OCI-LY3 (cell line): ENCODE data around the gene SYNE2.

Experiments
- H2AFZ ChIP-seq: fragments of 200-600, 300-600 bp; shearing (Covaris generic); 2 replicates; pipeline ENCODE4 v1.6.0; 2014; ENCODE audit warnings: antibody characterized with exemption, low read depth, low read length
- H3K27ac ChIP-seq: fragments of 200-600, 300-600 bp; sonication (generic); 2 replicates; pipeline ENCODE4 v1.5.1; 2014; ENCODE audit warnings: mild to moderate bottlenecking, low read length, moderate library complexity, mixed read lengths
- H3K27me3 ChIP-seq: fragments of 200-600, 300-600 bp; sonication (generic); 2 replicates; pipeline ENCODE4 v1.6.1; 2014; ENCODE audit warnings: low read depth, low read length, mixed read lengths
- H3K36me3 ChIP-seq: fragments of 200-600, 300-600 bp; sonication (generic); replicated peaks from 2 replicates; pipeline ENCODE3; 2014; ENCODE audit warnings: low read depth, low read length, mixed read lengths
- H3K4me1 ChIP-seq: fragments of 300-600, 200-600 bp; sonication (generic); 2 replicates; pipeline ENCODE4 v1.6.1; 2014; ENCODE audit warnings: low read length, mixed read lengths
- H3K4me2 ChIP-seq: fragments of 200-600, 300-600 bp; sonication (generic); 2 replicates; pipeline ENCODE4 v1.6.1; 2014; ENCODE audit warnings: low read length, mixed read lengths
- H3K4me3 ChIP-seq: fragments of 300-600, 200-600 bp; sonication (generic); 2 replicates; pipeline ENCODE4 v1.5.1; 2014; ENCODE audit warnings: antibody characterized with exemption, mild to moderate bottlenecking, low read length, moderate library complexity
- H3K79me2 ChIP-seq: fragments of 300-600, 200-600 bp; shearing (Covaris generic); 2 replicates; pipeline ENCODE4 v1.6.1; 2014; ENCODE audit warnings: mild to moderate bottlenecking, low read length, mixed read lengths
- H3K9ac ChIP-seq: fragments of 300-600, 200-600 bp; shearing (Covaris generic); 2 replicates; pipeline ENCODE4 v1.6.0; 2014; ENCODE audit warnings: mild to moderate bottlenecking, low read length, moderate library complexity
- H3K9me3 ChIP-seq: fragments of 200-600, 300-600 bp; shearing (Covaris generic); 2 replicates; pipeline ENCODE4 v1.6.1; 2014; ENCODE audit warnings: low read length, mixed read lengths; ENCODE audit not compliant: insufficient read depth
- H4K20me1 ChIP-seq: fragments of 200-600, 300-600 bp; sonication (generic); 2 replicates; pipeline ENCODE4 v1.6.1; 2016; ENCODE audit warnings: low read length, mixed read lengths; ENCODE audit not compliant: insufficient read depth
- CTCF ChIP-seq: fragments of 200-600, 300-600 bp; sonication (generic); IDR thresholded peaks from 2 replicates; pipeline ENCODE4 v1.5.1; 2014; ENCODE audit warnings: antibody characterized with exemption, low read length, low read depth
- EZH2phosphoT487 ChIP-seq: fragments of 200-600 bp; shearing (Covaris generic); IDR thresholded peaks from 2 replicates; pipeline ENCODE4 v1.6.1; 2018; ENCODE audit warnings: antibody characterized with exemption, mixed run types, low read depth

SYNE2 gene

GRCh38 chr14:64213853-64214570, 361.2 kb downstream of the SYNE2 start:
- no peaks in the 10 kb centered on the region for H3K9me3 ChIP-seq
- H3K4me1 ChIP-seq = peaks cover 45% of the 10 kb centered on the region
- H3K27me3 ChIP-seq = no peaks in the 10 kb centered on the region
- peaks cover 22% of the 10 kb centered on the region for H3K36me3 ChIP-seq
- H3K4me2 ChIP-seq = no peak overlapping the region
- TF ChIP-seq CTCF = no peak
- no peak for TF ChIP-seq EZH2phosphoT487
- no peaks in the 10 kb centered on the region for H3K79me2 ChIP-seq
- H3K27ac ChIP-seq = no peak overlapping the region
- no peak overlapping the region for H2AFZ ChIP-seq
- H3K4me3 ChIP-seq = no peak overlapping the region
- no peaks in the 10 kb centered on the region for H4K20me1 ChIP-seq
- no peak overlapping the region for H3K9ac ChIP-seq

- no peak for TF ChIP-seq EZH2phosphoT487
- TF ChIP-seq CTCF = no peak
- H3K27me3 ChIP-seq = no peaks in the 10 kb centered on the region
- no peak overlapping the region for H3K9ac ChIP-seq
- H3K4me2 ChIP-seq = no peak overlapping the region
- H3K36me3 ChIP-seq = peaks cover 22% of the 10 kb centered on the region
- peaks cover 37% of the 10 kb centered on the region for H3K4me1 ChIP-seq
- no peak overlapping the region for H3K4me3 ChIP-seq
- H3K9me3 ChIP-seq = no peaks in the 10 kb centered on the region
- H3K79me2 ChIP-seq = no peaks in the 10 kb centered on the region
- no peaks in the 10 kb centered on the region for H4K20me1 ChIP-seq
- no peak overlapping the region for H2AFZ ChIP-seq
- no peak overlapping the region for H3K27ac ChIP-seq
Measured at GRCh38 chr14:64215274-64215673, 362.5 kb downstream of the SYNE2 start.

- TF ChIP-seq EZH2phosphoT487 = no peak
- TF ChIP-seq CTCF = no peak
- Histone ChIP-seq H3K27me3 (no peaks in the 10 kb centered on the region), H2AFZ (no peak overlapping the region), H3K9me3 (no peaks in the 10 kb centered on the region), H3K4me1 (peaks cover 30% of the 10 kb centered on the region), H4K20me1 (no peaks in the 10 kb centered on the region), H3K4me3 (no peak overlapping the region), H3K79me2 (no peaks in the 10 kb centered on the region), H3K4me2 (no peak overlapping the region), H3K27ac (no peak overlapping the region), H3K9ac (no peak overlapping the region), H3K36me3 (peaks cover 22% of the 10 kb centered on the region)
Measured at GRCh38 chr14:64215978-64216377, 363.2 kb downstream of the SYNE2 start.

GRCh38 chr14:64217308-64217707, 364.5 kb downstream of the SYNE2 start:
- Histone ChIP-seq H4K20me1 (no peaks in the 10 kb centered on the region), H3K36me3 (peaks cover 15% of the 10 kb centered on the region), H3K4me2 (peak overlapping the region; percentile 82), H3K27ac (peak overlapping the region; percentile 63), H3K9me3 (no peaks in the 10 kb centered on the region), H3K9ac (no peak overlapping the region), H2AFZ (no peak overlapping the region), H3K27me3 (no peaks in the 10 kb centered on the region), H3K4me3 (peak overlapping the region; percentile 47; the same call in 1 of the 2 replicates), H3K79me2 (no peaks in the 10 kb centered on the region), H3K4me1 (peaks cover 27% of the 10 kb centered on the region)
- TF ChIP-seq EZH2phosphoT487 (no peak), CTCF (no peak)
